K562 (cell line): ENCODE data around the gene HSPA1B. TPM values are rescaled to one million over a fixed set of nuclear protein-coding genes. Genes with fewer than 3 reads are reported as not detected.

ENCODE experiments used
- CEBPG ChIP-seq, 3 experiments: fragments of 200-800 bp in 1 of 3; sonication (Bioruptor generic) in 1 of 3; sonication (generic) in 1 of 3; formaldehyde crosslinking in 1 of 3; IDR thresholded peaks in 2 of 3; conservative IDR thresholded peaks in 1 of 3; 2 replicates each; pipeline versions ENCODE4 v1.6.1 to v1.8.0; 2016 to 2022; ENCODE audit warnings: missing compliant biosample characterization in 2 of 3, missing genetic modification characterization in 2 of 3, mild to moderate bottlenecking in 1 of 3, missing genetic modification reagents in 1 of 3
- ETV1 ChIP-seq: fragments of 450-650 bp; conservative IDR thresholded peaks from 2 replicates; pipeline ENCODE4 v1.6.1; 2016; ENCODE audit warnings: missing genetic modification characterization, control low read depth, low read depth, missing compliant biosample characterization
- POLR2AphosphoS5 ChIP-seq: IDR thresholded peaks from 2 replicates; pipeline ENCODE4 v1.6.1; 2011; ENCODE audit warnings: mild to moderate bottlenecking, low read depth, low read length, moderate library complexity; ENCODE audit not compliant: control insufficient read depth, insufficient read depth
- TEAD4 ChIP-seq, 2 experiments: sonication (generic) in 1 of 2; formaldehyde crosslinking in 1 of 2; IDR thresholded peaks; 2 replicates each; pipeline versions ENCODE4 v1.6.1 to v1.8.0; 2012 to 2022; ENCODE audit warnings: borderline replicate concordance in 1 of 2, inconsistent platforms in 1 of 2, low read length in 1 of 2, mild to moderate bottlenecking in 1 of 2, missing genetic modification reagents in 1 of 2
- ZBTB40 ChIP-seq, 2 experiments: fragments of 450-650 bp in 1 of 2; sonication (generic) in 1 of 2; formaldehyde crosslinking in 1 of 2; IDR thresholded peaks; 2 replicates each; pipeline versions ENCODE4 v1.7.1 to v1.9.0; 2016 to 2022; ENCODE audit warnings: inconsistent platforms in 1 of 2, mild to moderate bottlenecking in 1 of 2, missing genetic modification reagents in 1 of 2
- ZBTB5 ChIP-seq: fragments of 450-650 bp; IDR thresholded peaks from 2 replicates; pipeline ENCODE4 v1.6.1; 2017; ENCODE audit warnings: antibody characterized with exemption
- ZNF609 ChIP-seq: sonication (generic); formaldehyde crosslinking; IDR thresholded peaks from 2 replicates; pipeline ENCODE4 v1.8.1; 2023; ENCODE audit warnings: missing genetic modification reagents, mild to moderate bottlenecking, borderline replicate concordance
- ZNF77 ChIP-seq: fragments of 250-450 bp; sonication (Bioruptor Pico); IDR thresholded peaks from 2 replicates; pipeline ENCODE4 v1.5.0; 2020
- polyA plus RNA-seq, 8 experiments: library from polyadenylated mRNA; depleted of rRNA in 4 of 8; stranded (reverse) in 5 of 8; unstranded in 3 of 8; fragments of >200 nt; fragmentation: Nextera tagmentation in 2 of 8; fragmentation: Illumina TruSeq in 1 of 8; extraction: Ambion mirVana in 2 of 8; extraction: Trizol in 1 of 8; gene quantifications; 2 replicates each; pipeline versions ENCODE4 v1.2.1 to v1.2.3, GENCODE V29; 2011 to 2014; ENCODE audit warnings: inconsistent platforms in 1 of 8, missing spikeins in 1 of 8
- total RNA-seq, 7 experiments: library from RNA; depleted of rRNA in 6 of 7; stranded (reverse); fragments of >200 nt in 6 of 7; fragmentation: Illumina TruSeq in 2 of 7; extraction: Trizol in 2 of 7; gene quantifications; 2 replicates each; pipeline versions ENCODE4 v1.2.1 to v1.2.3, GENCODE V29; 2011 to 2021; ENCODE audit warnings: low replicate concordance in 1 of 7

Gene HSPA1B
- total and polyA plus RNA-seq, 9 of the 15 experiments (the other 6 are each of a cell fraction or from before 2014, with no cell fraction given), result 0.27 to 227 (median 51.2) TPM

GRCh38 chr6:31830886-31831335 lies 3.4 kb downstream of the HSPA1B start (continued):
- TF ChIP-seq TEAD4 (IDR thresholded peaks at IDR 0.05; ENCODE audit: low read length), result peak; percentile 32; the same call in 1 of the 2 replicates
- no peak for TF ChIP-seq TEAD4 (CRISPR knock-in tag; IDR thresholded peaks at IDR 0.05; ENCODE audit: borderline replicate concordance)
- TF ChIP-seq ETV1, result no peak
- TF ChIP-seq ZNF609 (CRISPR knock-in tag), result peak; percentile 58; the same call in 1 of the 2 replicates
- TF ChIP-seq CEBPG (CRISPR knock-in tag; IDR thresholded peaks at IDR 0.05), result peak; percentile 13; the same call in 1 of the 2 replicates
- TF ChIP-seq CEBPG (tag; conservative IDR thresholded peaks at IDR 0.05 in 1 of 2, IDR thresholded peaks at IDR 0.05 in 1 of 2), result no peak; a peak in 1 of 4 replicates
- TF ChIP-seq ZBTB5, result no peak
- TF ChIP-seq POLR2AphosphoS5, result 0 out of 2 replicates have a peak, but pooled peaks have one; percentile 31
- TF ChIP-seq ZBTB40 (IDR thresholded peaks at IDR 0.05), result peak; percentile 4; the same call in 1 of the 2 replicates
- no peak for TF ChIP-seq ZBTB40 (CRISPR knock-in tag; IDR thresholded peaks at IDR 0.05)
- no peak for TF ChIP-seq ZNF77 (CRISPR knock-in tag)
